Lower lobe of right lung (tissue), 2 donors: Measurements from ENCODE around the gene ZNF467. TPM values are rescaled to one million over a fixed set of nuclear protein-coding genes. Genes with fewer than 3 reads are reported as not detected.
A peak's percentile ranks its signal among the peaks of the same experiment; 100 is the strongest.

Experiments used
- ATAC-seq, 2 donors: fragments of 200-7000 bp; cut with Tn5 transposase; one replicate each; pipeline ENCODE4 v1.9.1; 2020 to 2022; ENCODE audit warnings: mild to moderate bottlenecking in 2 of 2, moderate library complexity in 2 of 2
- DNase-seq: peaks from one replicate; pipeline ENCODE4 v3.0.0-alpha.2; 2020
- H3K27ac ChIP-seq: fragments of 200-600 bp; one replicate; pipeline ENCODE4 v1.8.0; 2022
- H3K27me3 ChIP-seq: fragments of 200-600 bp; one replicate; pipeline ENCODE4 v1.8.0; 2022; ENCODE audit warnings: low read depth
- H3K36me3 ChIP-seq: fragments of 200-600 bp; one replicate; pipeline ENCODE4 v1.8.0; 2022; ENCODE audit warnings: mild to moderate bottlenecking
- H3K4me1 ChIP-seq: fragments of 200-600 bp; one replicate; pipeline ENCODE4 v1.8.0; 2022
- H3K4me3 ChIP-seq: fragments of 200-600 bp; one replicate; pipeline ENCODE4 v1.8.0; 2022; ENCODE audit warnings: mild to moderate bottlenecking
- H3K9me3 ChIP-seq: fragments of 200-600 bp; one replicate; pipeline ENCODE4 v1.8.0; 2022
- CTCF ChIP-seq: fragments of 200-600 bp; IDR thresholded peaks from one replicate; pipeline ENCODE4 v1.8.0; 2022; ENCODE audit warnings: antibody characterized with exemption, mild to moderate bottlenecking
- intact Hi-C: fragments of 100-400 bp; cut with DNase I; formaldehyde crosslinking; loops from one replicate; pipeline ENCODE4 v1.11.0; 2022
- total RNA-seq: library from RNA; stranded (reverse); fragmentation: NEBNext Ultra II Directional; extraction: Animal tissue kit (Norgen Biotek cat#: 25700); gene quantifications from one replicate; pipeline ENCODE4 v1.2.1, GENCODE V29; 2021
- donor health status: DM: no; HTN: yes; CAD: no; lungs with severe emphysema.

The ZNF467 gene
- total RNA-seq, 1 donor from 2014 or later = 23.0 TPM

GRCh38 chr7:149734791-149735075, 38.7 kb downstream of the ZNF467 start:
- TF ChIP-seq CTCF = no peak
- DNase-seq (no peak), ATAC-seq (no peak)
- Histone ChIP-seq H3K4me1 (no peaks in the 10 kb centered on the region), H3K36me3 (peaks cover 36% of the 10 kb centered on the region), H3K27me3 (peaks cover 15% of the 10 kb centered on the region), H3K4me3 (no peak overlapping the region), H3K9me3 (no peaks in the 10 kb centered on the region), H3K27ac (no peak overlapping the region)
- intact Hi-C loops = no loop called here

DNA sequence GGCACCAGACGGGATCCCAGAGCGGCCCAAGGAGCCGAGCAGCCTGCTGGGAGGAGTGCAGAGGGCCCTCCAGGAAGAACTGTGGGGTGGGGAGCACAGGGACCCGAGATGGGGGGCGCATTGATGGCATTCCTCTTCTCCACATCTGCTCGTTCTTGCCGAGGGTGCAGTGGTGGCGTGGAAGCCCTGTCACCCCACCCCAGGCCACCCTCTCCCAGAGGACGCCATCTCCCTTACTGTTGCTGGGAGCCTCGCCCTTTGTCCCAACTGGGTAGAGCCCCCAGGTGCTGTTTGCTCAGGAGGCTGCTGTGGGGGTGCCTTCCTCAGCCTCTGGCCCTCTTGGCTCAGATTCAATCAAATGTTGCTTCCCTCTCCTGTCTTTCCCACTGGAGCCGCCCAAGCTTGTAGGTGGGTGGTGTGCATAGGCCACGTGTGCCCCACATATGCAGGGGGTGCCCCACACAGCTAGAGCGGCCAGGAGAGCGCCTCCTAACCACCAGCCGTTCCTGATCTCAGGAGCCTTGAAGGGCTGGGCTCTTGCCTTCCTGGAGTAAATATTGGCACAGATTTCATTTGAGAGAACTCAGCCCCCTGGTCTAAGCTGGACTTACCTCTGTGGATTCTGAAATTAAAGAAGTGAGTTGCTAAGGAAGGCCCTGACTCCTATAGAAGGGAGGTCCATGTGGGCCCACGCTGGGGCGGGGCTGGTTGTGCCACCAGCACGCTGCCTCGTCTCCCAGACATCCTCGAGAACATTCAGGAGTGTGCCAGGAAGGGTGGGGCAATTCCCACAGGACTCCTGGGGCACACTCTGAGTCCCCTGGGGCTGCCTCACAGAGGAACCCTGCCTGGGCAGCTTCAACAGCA, 39.2 kb downstream of the ZNF467 start:
- no peak for TF ChIP-seq CTCF
- intact Hi-C loops = no loop called here
- Histone ChIP-seq H3K4me1 (no peaks in the 10 kb centered on the region), H3K27ac (no peak overlapping the region), H3K9me3 (no peaks in the 10 kb centered on the region), H3K27me3 (peaks cover 15% of the 10 kb centered on the region), H3K36me3 (peaks cover 42% of the 10 kb centered on the region), H3K4me3 (no peak overlapping the region)
- DNase-seq (peak; percentile 40), ATAC-seq (peak in 1 of 2 donors; percentile 25)

DNA sequence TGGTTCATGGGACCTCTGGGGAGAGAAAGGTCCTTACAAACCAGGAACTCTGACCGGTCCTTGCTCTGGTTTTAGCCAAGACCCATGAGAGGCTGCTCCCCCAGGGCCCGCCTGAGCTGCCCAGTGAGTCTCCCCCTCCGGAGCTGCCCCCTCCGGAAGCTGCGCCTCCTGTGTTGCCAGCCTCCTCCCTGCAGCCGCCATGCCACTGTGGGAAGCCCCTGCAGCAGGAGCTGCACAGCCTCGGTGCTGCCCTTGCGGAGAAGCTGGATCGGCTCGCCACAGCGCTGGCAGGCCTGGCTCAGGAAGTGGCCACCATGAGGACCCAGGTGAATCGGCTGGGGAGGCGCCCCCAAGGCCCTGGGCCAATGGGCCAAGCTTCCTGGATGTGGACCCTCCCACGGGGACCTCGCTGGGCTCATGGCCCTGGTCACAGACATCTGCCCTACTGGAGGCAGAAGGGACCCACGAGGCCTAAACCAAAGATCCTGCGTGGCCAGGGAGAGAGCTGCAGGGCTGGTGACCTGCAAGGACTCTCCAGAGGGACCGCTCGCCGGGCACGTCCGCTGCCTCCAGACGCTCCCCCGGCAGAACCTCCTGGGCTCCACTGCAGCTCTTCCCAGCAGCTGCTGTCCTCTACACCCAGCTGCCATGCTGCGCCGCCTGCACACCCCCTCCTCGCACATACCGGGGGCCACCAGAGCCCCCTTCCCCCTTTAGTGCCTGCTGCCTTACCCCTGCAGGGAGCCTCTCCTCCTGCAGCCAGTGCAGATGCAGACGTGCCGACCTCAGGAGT, 40.1 kb downstream of the ZNF467 start:
- peak; percentile 45 for DNase-seq
- intact Hi-C loops = no loop called here
- TF ChIP-seq CTCF = no peak

DNA sequence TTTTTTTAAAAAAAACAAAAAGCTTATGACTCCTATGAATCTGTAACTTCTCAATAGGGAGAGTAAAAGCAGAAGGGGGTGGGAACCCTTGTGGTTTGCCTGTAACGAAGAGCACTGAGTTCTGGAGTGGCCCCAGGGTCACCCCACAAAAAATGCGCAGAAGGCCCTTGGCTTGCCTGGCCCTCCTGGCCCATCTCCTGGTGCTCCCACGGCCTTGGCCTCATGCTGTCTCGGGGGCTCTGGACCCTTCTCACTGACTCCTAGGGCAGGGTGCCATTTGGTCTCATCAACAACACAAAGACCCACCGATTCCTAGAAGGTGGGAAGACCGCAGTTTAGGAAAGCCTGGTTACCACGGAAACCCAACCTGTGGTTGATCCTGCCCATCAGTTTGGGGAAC, 40.8 kb downstream of the ZNF467 start:
- TF ChIP-seq CTCF = no peak
- no peak overlapping the region for H3K27ac ChIP-seq
- peaks cover 58% of the 10 kb centered on the region for H3K36me3 ChIP-seq
- ATAC-seq (no peak), DNase-seq (peak; percentile 15)
- intact Hi-C loops = no loop called here
- H3K4me3 ChIP-seq = no peak overlapping the region
- H3K27me3 ChIP-seq = peaks cover 14% of the 10 kb centered on the region
- no peaks in the 10 kb centered on the region for H3K4me1 ChIP-seq
- no peaks in the 10 kb centered on the region for H3K9me3 ChIP-seq

More for the DNA sequence above, 40.1 kb downstream of the ZNF467 start:
- Histone ChIP-seq H3K4me1 (no peaks in the 10 kb centered on the region), H3K27me3 (peaks cover 15% of the 10 kb centered on the region), H3K4me3 (no peak overlapping the region), H3K27ac (no peak overlapping the region), H3K36me3 (peaks cover 50% of the 10 kb centered on the region), H3K9me3 (no peaks in the 10 kb centered on the region)
- ATAC-seq = peak in 1 of 2 donors; percentile 2

DNA sequence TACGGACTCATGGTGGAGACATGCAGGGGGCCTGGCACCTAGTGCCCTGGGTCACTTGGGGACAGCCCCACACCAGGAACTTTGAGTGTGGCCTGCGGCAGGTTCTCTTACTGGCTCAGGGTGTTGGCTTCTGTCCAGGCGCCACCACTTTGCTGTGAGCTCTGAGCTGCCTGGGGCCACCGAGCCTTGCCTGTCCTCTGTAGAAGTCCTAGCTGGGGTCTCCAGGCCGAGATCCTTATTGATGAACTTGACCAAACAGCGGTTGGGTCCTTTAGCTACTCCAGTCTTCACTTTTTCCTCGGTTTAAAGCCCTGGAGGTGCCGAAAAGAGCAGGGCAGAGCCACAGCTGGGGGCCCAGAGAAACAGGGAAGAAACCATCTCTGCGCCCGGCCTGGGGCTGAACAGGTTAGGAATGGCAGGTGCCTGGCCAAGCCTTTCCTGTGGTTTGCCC, 41.3 kb downstream of the ZNF467 start:
- TF ChIP-seq CTCF = no peak
- DNase-seq = peak; percentile 42
- Histone ChIP-seq H3K36me3 (peaks cover 62% of the 10 kb centered on the region), H3K4me3 (no peak overlapping the region), H3K9me3 (no peaks in the 10 kb centered on the region), H3K4me1 (no peaks in the 10 kb centered on the region), H3K27ac (no peak overlapping the region), H3K27me3 (peaks cover 10% of the 10 kb centered on the region)
- intact Hi-C loops = no loop called here
- no peak for ATAC-seq
